BJ (cell line): ENCODE data around the gene TMEM175. TPM values are rescaled to one million over a fixed set of nuclear protein-coding genes. Genes with fewer than 3 reads are reported as not detected.

Source experiments
- CTCF ChIA-PET: fragments of 350-600 bp; formaldehyde crosslinking; extraction: SDS; loops from one replicate; lab custom pipeline; 2021; ENCODE audit warnings: antibody characterized with exemption, inconsistent platforms; lab: Yijun Ruan, JAX
- POLR2A ChIA-PET: fragments of 300-600 bp; sonication (Branson Sonifier 250); formaldehyde crosslinking; extraction: SDS; loops from one replicate; lab custom pipeline; 2021; ENCODE audit warnings: antibody characterized with exemption; lab: Charles Lee
- DNase-seq: peaks from one replicate; pipeline ENCODE4 v3.0.0-alpha.2; 2011; ENCODE audit warnings: low read depth
- H3K27me3 ChIP-seq: 2 replicates; pipeline ENCODE4 v1.6.0; 2011; ENCODE audit warnings: low read length; ENCODE audit not compliant: control insufficient read depth, insufficient read depth
- H3K36me3 ChIP-seq: 2 replicates; pipeline ENCODE4 v1.5.1; 2011; ENCODE audit warnings: low read length; ENCODE audit not compliant: control insufficient read depth, insufficient read depth
- H3K4me3 ChIP-seq: 2 replicates; pipeline ENCODE4 v1.5.1; 2011; ENCODE audit warnings: low read depth, mild to moderate bottlenecking, control low read depth, low read length
- polyA plus RNA-seq: library from polyadenylated mRNA; depleted of rRNA; stranded (reverse); fragments of >200 nt; gene quantifications from 2 replicates; pipeline ENCODE4 v1.2.3, GENCODE V29; 2011
- TF ChIP-seq, protein P1 (sequence below): IDR thresholded peaks from 2 replicates; pipeline ENCODE4 v1.5.1; 2011; ENCODE audit warnings: low read depth, mild to moderate bottlenecking, control low read depth, inconsistent platforms, low read length, moderate library complexity; ENCODE audit not compliant: insufficient read depth

TMEM175 gene
- polyA plus RNA-seq, 1 experiment = 77.8 TPM

DNA sequence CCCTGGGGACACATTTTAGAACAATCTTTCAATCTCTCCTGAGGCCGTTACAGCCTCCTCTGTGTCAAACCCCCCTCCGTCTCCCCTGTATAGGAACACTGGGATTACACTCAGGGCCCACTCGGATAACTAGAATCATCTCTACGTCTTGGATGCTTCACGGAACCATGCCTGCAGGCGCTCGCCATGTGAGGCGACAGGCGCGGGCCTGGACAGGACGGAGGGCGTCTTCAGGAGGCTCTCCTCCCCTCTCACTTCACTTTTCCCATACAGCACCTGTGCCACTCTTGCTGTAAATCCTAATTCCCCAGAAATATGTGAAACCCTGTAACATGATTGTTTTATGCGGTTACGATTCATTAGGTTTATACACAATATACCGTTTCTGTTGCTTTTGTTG is 50.6 kb downstream of the TMEM175 start:
- CTCF ChIA-PET = no interaction called here

GRCh38 chr4:984336-985054 is 52.2 kb downstream of the TMEM175 start:
- CTCF ChIA-PET = no interaction called here
- no peak for DNase-seq

More for the DNA sequence above, 50.6 kb downstream of the TMEM175 start:
- TF ChIP-seq, protein P1, sequence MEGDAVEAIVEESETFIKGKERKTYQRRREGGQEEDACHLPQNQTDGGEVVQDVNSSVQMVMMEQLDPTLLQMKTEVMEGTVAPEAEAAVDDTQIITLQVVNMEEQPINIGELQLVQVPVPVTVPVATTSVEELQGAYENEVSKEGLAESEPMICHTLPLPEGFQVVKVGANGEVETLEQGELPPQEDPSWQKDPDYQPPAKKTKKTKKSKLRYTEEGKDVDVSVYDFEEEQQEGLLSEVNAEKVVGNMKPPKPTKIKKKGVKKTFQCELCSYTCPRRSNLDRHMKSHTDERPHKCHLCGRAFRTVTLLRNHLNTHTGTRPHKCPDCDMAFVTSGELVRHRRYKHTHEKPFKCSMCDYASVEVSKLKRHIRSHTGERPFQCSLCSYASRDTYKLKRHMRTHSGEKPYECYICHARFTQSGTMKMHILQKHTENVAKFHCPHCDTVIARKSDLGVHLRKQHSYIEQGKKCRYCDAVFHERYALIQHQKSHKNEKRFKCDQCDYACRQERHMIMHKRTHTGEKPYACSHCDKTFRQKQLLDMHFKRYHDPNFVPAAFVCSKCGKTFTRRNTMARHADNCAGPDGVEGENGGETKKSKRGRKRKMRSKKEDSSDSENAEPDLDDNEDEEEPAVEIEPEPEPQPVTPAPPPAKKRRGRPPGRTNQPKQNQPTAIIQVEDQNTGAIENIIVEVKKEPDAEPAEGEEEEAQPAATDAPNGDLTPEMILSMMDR = no peak
- no peaks in the 10 kb centered on the region for H3K36me3 ChIP-seq
- POLR2A ChIA-PET = no interaction called here
- no peak overlapping the region for H3K4me3 ChIP-seq
- no peaks in the 10 kb centered on the region for H3K27me3 ChIP-seq
- no peak for DNase-seq

DNA sequence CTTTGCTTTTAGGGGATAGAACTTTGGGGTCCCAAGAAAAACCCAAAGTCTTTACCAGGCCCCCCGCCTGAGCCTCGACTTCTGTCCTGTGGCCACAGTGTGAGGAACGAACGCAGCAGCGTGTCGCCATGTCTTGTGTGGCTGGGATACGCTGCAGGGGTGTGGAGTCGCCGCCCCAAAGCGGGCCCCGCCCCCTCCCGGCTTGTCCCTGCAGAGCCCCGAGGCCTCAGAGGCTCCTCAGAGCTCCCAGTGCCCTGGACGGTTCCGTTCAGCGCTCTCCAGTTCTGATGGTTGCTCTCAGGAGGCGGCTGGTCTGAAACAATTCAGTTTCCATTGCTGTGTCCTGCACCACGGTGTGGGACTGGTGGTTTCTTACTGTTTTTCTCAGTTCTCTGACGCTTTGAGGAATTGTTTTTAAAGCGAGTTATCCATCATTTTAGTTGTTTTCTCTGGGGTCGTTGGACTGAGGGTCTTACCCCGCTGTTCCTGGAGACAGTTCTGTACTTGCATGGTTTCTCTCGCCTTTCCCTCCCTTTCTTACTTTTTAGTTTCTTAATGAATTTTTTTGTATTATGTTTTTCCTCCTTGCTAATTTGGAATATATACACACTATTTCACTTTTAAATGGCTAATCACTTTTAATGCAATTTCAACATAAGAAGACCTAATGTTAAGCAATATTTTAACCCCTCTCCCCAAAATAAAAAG is 53.0 kb downstream of the TMEM175 start:
- CTCF ChIA-PET = interaction anchor here (0.7 to 2.3 kb wide), 2 partner anchors 13 to 510 kb away, joined by 3 to 6 read pairs; no protein-coding TSS in a partner anchor
- TF ChIP-seq, protein P1 = no peak
- DNase-seq = no peak
- POLR2A ChIA-PET = no interaction called here
- Histone ChIP-seq H3K27me3 (no peaks in the 10 kb centered on the region), H3K36me3 (no peaks in the 10 kb centered on the region; the same call in 1 of the 2 replicates), H3K4me3 (peak overlapping the region; percentile 24)

More at GRCh38 chr4:984336-985054, 52.2 kb downstream of the TMEM175 start:
- POLR2A ChIA-PET = no interaction called here
- Histone ChIP-seq H3K4me3 (peak overlapping the region; percentile 24), H3K27me3 (no peaks in the 10 kb centered on the region), H3K36me3 (no peaks in the 10 kb centered on the region)
- TF ChIP-seq, protein P1 = no peak

- Histone ChIP-seq H3K27me3 (no peaks in the 10 kb centered on the region), H3K4me3 (peak overlapping the region; percentile 50), H3K36me3 (peaks cover 1% of the 10 kb centered on the region)
- TF ChIP-seq, protein P1 = no peak
- DNase-seq = no peak
- POLR2A ChIA-PET = interaction anchor here (0.6 kb wide), 1 partner anchor 67 kb away, joined by 7 read pairs; no protein-coding TSS in a partner anchor
- CTCF ChIA-PET = interaction anchor here (1.0 to 2.5 kb wide), 4 partner anchors 12 to 245 kb away, joined by 3 to 15 read pairs (median 5); no protein-coding TSS in a partner anchor
These were observed 54.2 kb downstream of the TMEM175 start for GRCh38 chr4:986428-986878.
